GM06990 (cell line): ENCODE data around the gene FAM120B.

ENCODE experiments used
- DNase-seq: peaks from one replicate; pipeline ENCODE4 v3.0.0-alpha.2; 2011; ENCODE audit not compliant: insufficient read length; ENCODE audit errors: extremely low read depth
- H3K27me3 ChIP-seq: replicated peaks from 2 replicates; pipeline ENCODE4 v1.6.0; 2011; ENCODE audit warnings: low read length; ENCODE audit not compliant: control insufficient read depth, insufficient read depth
- H3K36me3 ChIP-seq: 2 replicates; pipeline ENCODE4 v1.5.1; 2011; ENCODE audit warnings: low read length; ENCODE audit not compliant: control insufficient read depth, insufficient read depth
- H3K4me3 ChIP-seq: replicated peaks from 2 replicates; pipeline ENCODE4 v1.5.1; 2011; ENCODE audit warnings: low read depth, mild to moderate bottlenecking, control low read depth, low read length
- CTCF ChIP-seq: IDR thresholded peaks from 2 replicates; pipeline ENCODE4 v1.5.1; 2011; ENCODE audit warnings: low read length, control low read depth, mild to moderate bottlenecking, inconsistent platforms; ENCODE audit not compliant: insufficient read depth, poor library complexity, severe bottlenecking

The FAM120B gene

DNA sequence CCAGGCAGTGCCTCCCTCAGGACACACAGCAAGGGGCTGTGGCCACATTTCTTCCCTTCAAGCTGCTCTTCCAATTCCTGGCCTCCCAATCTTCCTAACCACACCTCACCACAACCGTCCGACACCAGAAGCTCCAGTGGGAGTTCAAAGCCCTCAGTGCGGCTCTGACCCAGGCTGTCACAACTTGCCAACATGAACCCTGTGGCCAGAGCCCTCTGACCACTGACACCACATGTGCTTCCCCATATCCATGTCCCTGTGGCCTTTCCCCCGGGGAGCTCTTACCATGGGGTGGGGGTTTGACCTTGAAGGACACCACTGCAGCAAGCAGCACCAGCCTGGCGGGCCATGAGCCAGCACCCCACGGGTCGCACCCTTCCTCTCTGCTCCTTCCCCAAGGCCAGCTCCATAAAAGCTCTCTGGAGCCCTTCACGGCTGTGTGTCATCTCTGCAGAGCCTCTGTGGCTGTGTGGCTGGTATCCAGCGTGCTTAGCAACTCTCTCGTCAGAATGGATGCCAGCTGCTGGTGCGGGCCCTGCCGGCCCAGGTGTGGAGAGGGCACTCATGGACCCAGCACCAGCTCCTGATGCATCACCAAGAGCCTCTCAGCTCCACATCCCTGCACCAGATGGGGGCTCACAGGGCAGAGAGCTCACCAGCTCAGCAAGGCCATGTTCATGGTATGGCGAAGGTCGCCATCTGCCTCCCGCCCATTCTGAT lies 140.4 kb downstream of the FAM120B start:
- TF ChIP-seq CTCF, result no peak
- no peaks in the 10 kb centered on the region for H3K36me3 ChIP-seq
- no peak for DNase-seq
- no peaks in the 10 kb centered on the region for H3K27me3 ChIP-seq
- H3K4me3 ChIP-seq, result no peak overlapping the region

DNA sequence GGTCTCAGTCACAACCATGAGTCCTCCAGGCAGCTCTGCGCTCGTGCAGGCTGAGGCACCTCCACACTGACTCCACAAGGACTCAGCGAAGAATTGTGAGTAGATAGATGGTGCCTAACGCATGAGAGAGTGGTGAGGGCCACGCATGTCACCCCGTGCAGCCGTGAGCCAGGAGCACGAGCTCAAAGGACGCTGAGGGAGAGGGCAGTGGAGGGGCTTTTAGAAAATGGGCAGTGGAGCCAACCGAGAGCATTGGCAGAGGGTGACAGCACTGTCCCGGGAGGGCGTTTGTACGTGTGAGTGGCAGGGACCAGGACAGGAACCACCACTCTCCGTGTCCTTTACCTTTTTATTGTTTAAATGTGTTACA lies 141.0 kb downstream of the FAM120B start:
- H3K36me3 ChIP-seq, result no peaks in the 10 kb centered on the region
- no peaks in the 10 kb centered on the region for H3K27me3 ChIP-seq
- TF ChIP-seq CTCF, result no peak
- H3K4me3 ChIP-seq, result no peak overlapping the region
- DNase-seq, result no peak

DNA sequence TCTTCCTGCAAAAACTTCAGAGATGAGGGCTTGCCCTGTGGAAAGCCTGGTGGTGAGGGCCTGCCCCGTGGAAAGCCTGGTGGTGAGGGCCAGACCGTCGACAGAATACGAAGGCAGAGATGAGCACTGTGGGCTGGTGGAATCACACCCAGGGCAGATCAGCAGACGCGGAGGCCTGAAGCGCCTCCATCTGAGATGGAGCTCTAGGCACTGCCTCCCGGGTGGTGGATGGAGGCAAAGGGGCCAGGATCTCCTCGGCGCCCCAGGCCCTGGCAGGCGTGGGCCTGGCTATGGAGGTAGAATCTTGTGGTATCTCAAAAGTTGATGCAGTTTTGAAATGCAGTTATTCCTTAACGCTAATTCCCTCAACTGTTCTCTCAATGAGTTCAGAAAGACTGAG lies 141.8 kb downstream of the FAM120B start:
- H3K4me3 ChIP-seq, result no peak overlapping the region
- no peaks in the 10 kb centered on the region for H3K36me3 ChIP-seq
- DNase-seq, result no peak
- H3K27me3 ChIP-seq, result no peaks in the 10 kb centered on the region
- TF ChIP-seq CTCF, result no peak

DNA sequence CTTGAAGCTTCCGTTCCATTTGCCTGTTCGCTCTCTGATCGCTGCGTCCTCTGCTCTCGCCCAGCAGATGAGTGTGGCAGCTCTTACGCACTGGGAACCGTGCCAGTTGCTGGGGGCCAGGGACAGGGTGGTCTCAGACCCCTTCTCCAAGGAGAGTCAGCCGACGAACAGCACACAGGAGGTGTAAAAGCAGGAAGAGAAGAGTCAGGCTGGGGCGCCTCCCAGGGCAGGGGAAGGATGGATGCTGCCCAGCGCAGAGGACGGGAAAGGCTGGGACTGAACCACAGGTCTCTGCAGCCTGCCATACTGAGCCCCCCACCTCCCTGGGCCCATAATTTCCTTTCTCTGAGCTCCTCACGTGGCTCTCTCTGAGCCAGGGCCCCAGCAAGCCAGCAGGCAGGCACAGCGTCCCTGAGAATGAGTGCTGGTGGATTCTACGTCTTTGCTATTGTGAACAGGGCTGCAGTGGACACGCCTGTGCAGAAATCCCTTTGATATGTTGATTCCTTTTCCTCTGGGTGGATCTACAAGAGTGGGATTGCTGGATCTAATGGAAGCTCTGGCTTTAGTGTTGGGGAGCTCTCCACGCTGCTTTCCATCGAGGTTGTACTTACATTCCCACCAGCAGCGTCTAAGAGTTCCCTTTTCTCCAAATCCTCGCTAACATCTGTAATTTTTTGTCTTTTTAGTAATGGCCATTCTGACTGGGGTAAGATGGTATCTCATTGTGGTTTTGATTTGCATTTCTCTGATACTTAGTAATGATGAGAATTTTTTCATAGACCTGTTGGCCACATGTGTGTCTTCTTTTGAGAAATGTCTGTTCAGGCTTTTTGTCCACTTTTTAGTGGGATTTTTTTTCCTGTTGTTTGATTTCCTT lies 142.4 kb downstream of the FAM120B start:
- H3K27me3 ChIP-seq, result no peaks in the 10 kb centered on the region
- no peak for DNase-seq
- H3K36me3 ChIP-seq, result no peaks in the 10 kb centered on the region
- no peak overlapping the region for H3K4me3 ChIP-seq
- TF ChIP-seq CTCF, result no peak

DNA sequence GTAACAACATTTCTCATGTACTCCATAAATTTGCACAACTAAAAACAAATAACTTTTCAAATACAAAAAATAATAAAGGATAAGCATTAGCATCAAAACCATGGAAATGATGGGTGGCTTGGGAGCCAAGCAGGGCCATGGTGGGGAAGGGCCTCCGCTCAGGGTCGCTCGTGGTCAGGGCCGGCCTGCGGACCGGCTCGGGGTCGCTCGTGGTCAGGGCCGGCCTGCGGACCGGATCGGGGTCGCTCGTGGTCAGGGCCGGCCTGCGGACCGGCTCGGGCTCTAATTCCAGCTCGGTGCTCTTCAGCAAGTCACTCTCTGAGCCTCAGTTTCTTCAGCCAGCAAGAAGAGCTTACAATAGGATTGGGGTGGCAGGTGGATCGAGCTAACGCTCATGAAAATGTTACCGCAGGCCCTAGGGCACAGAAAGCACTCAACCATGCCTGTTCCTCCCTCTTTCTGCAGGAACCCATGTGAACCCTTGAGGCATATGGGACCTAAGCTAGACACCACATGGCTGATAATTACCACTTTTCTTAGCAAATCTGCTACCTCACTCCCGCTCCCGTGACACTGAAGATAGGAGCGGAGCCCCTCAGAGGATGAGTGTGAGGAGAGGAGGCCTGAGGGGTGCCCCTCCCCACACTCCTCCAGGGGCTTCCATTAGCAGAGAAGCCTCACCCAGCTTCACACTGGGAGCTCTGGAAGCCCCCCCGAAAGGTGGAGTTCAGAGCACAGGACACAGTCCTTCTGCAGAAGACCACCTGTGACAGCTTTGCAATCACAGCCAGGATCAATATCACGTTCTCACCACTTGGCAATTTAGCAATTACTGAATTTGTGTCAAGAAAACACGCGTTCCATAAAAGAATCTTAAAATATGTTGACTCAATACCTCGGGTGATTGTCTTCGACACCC lies 143.5 kb downstream of the FAM120B start:
- no peak for TF ChIP-seq CTCF
- Histone ChIP-seq H3K4me3 (no peak overlapping the region), H3K36me3 (no peaks in the 10 kb centered on the region), H3K27me3 (no peaks in the 10 kb centered on the region)
- DNase-seq, result no peak
